Neuronal stem cell (in vitro differentiated cells): ENCODE data around the gene OMA1.

Source experiments
- DNase-seq: peaks from one replicate; pipeline ENCODE4 v3.0.0-alpha.2; 2013; ENCODE audit warnings: low spot score
- H2AFZ ChIP-seq: one replicate; pipeline ENCODE4 v1.6.1; 2013; ENCODE audit warnings: mild to moderate bottlenecking, low read length, inconsistent platforms
- H2AK5ac ChIP-seq: 2 replicates; pipeline ENCODE4 v1.6.1; 2013; ENCODE audit warnings: low read depth, mild to moderate bottlenecking, inconsistent platforms, low read length, moderate library complexity, mixed read lengths
- H2BK120ac ChIP-seq: 2 replicates; pipeline ENCODE4 v1.6.1; 2013; ENCODE audit warnings: low read depth, mild to moderate bottlenecking, inconsistent platforms, low read length, moderate library complexity, mixed read lengths
- H2BK12ac ChIP-seq: one replicate; pipeline ENCODE4 v1.6.1; 2013; ENCODE audit warnings: low read length, inconsistent platforms
- H2BK15ac ChIP-seq: 2 replicates; pipeline ENCODE4 v1.6.1; 2013; ENCODE audit warnings: mild to moderate bottlenecking, low read length, inconsistent platforms, mixed read lengths
- H2BK5ac ChIP-seq: one replicate; pipeline ENCODE4 v1.6.1; 2013; ENCODE audit warnings: inconsistent platforms, mild to moderate bottlenecking, low read length, moderate library complexity
- H3K14ac ChIP-seq: one replicate; pipeline ENCODE4 v1.6.1; 2013; ENCODE audit warnings: low read length, inconsistent platforms
- H3K18ac ChIP-seq: 2 replicates; pipeline ENCODE4 v1.6.1; 2013; ENCODE audit warnings: low read length, inconsistent platforms
- H3K23ac ChIP-seq: 2 replicates; pipeline ENCODE4 v1.6.1; 2013; ENCODE audit warnings: low read depth, mild to moderate bottlenecking, mixed read lengths, low read length, inconsistent platforms; ENCODE audit not compliant: poor library complexity
- H3K27ac ChIP-seq: replicated peaks from 3 replicates; pipeline ENCODE4 v1.5.1; 2013; ENCODE audit warnings: low read length, inconsistent platforms
- H3K27me3 ChIP-seq, 3 experiments: 2 replicates each; pipeline ENCODE4 v1.6.1; 2013; ENCODE audit warnings: low read length in 3 of 3, mild to moderate bottlenecking in 2 of 3, inconsistent platforms in 1 of 3, low read depth in 1 of 3, mixed read lengths in 1 of 3, moderate library complexity in 1 of 3; ENCODE audit not compliant: control insufficient read depth in 3 of 3, insufficient read depth in 3 of 3
- H3K36me3 ChIP-seq, 2 donors: replicated peaks in 1 of 2; 2 replicates each; pipeline ENCODE4 v1.6.1; 2013; ENCODE audit warnings: low read length in 2 of 2; ENCODE audit not compliant: control insufficient read depth in 2 of 2, insufficient read depth in 2 of 2
- H3K4ac ChIP-seq: 2 replicates; pipeline ENCODE4 v1.6.1; 2013; ENCODE audit warnings: inconsistent platforms, mild to moderate bottlenecking, low read length, moderate library complexity
- H3K4me1 ChIP-seq, 2 donors: 1 replicate in 1 of 2; 2 replicates in 1 of 2; pipeline ENCODE4 v1.6.1; 2013; ENCODE audit warnings: low read length in 2 of 2, low read depth in 1 of 2; ENCODE audit not compliant: control insufficient read depth in 2 of 2, insufficient read depth in 1 of 2
- H3K4me2 ChIP-seq: one replicate; pipeline ENCODE4 v1.6.1; 2013; ENCODE audit warnings: mild to moderate bottlenecking, low read length, inconsistent platforms; ENCODE audit not compliant: insufficient read depth, poor library complexity, severe bottlenecking
- H3K4me3 ChIP-seq, 2 donors: 2 replicates each; pipeline ENCODE4 v1.5.1; 2013; ENCODE audit warnings: low read length in 2 of 2, mild to moderate bottlenecking in 2 of 2, inconsistent platforms in 1 of 2, moderate library complexity in 1 of 2
- H3K79me1 ChIP-seq: one replicate; pipeline ENCODE4 v1.6.1; 2013; ENCODE audit warnings: low read depth, mild to moderate bottlenecking, inconsistent platforms, low read length, moderate library complexity
- H3K9ac ChIP-seq: one replicate; pipeline ENCODE4 v1.6.1; 2013; ENCODE audit warnings: mild to moderate bottlenecking, low read depth, low read length, inconsistent platforms; ENCODE audit not compliant: poor library complexity
- H3K9me3 ChIP-seq, 2 donors: replicated peaks in 1 of 2; 2 replicates each; pipeline versions ENCODE3 to v1.6.1; 2013; ENCODE audit warnings: low read length in 2 of 2, mild to moderate bottlenecking in 2 of 2, inconsistent platforms in 1 of 2, low read depth in 1 of 2, mixed read lengths in 1 of 2, moderate library complexity in 1 of 2; ENCODE audit not compliant: control insufficient read depth in 2 of 2, insufficient read depth in 1 of 2
- H4K8ac ChIP-seq: one replicate; pipeline ENCODE4 v1.6.1; 2013; ENCODE audit warnings: low read depth, mild to moderate bottlenecking, inconsistent platforms, low read length, moderate library complexity
- H4K91ac ChIP-seq: one replicate; pipeline ENCODE4 v1.6.1; 2013; ENCODE audit warnings: low read length, low read depth, mild to moderate bottlenecking, inconsistent platforms; ENCODE audit not compliant: poor library complexity
- WGBS, 2 donors: extraction: QIAGEN DNeasy Blood & Tissue Kit; methylation state at CpG; one replicate each; pipeline ENCODE4 v1.1.7; 2013; ENCODE audit warnings: missing lambda C conversion rate in 2 of 2, mixed read lengths in 1 of 2; ENCODE audit not compliant: insufficient read length in 2 of 2, insufficient replicate concordance in 1 of 2; ENCODE audit errors: extremely low coverage in 2 of 2; 5-methylcytosine and 5-hydroxymethylcytosine counted together

Gene OMA1

GRCh38 chr1:58460469-58460868 is 86.1 kb downstream of the OMA1 start:
- no peak overlapping the region for H2BK5ac ChIP-seq

DNA sequence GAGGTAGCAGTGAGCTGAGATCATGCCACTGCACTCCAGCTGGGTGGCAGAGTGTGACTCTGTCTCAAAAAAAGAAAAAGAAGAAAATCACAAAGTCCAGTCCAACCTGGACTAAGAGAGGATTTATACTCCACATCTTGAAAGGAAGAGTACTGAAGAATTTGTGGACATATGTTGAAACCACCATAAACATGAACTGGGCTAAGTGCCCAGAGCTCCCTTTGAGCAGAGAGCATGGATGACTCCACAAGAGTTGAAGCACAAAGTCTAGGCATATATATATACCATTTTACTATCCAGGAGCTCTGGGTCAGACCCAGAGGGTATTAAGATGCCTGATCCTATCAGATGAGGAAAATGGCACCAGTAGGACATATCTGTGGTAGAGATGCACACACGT is 86.6 kb downstream of the OMA1 start:
- Histone ChIP-seq H4K8ac (no peak overlapping the region), H3K27ac (no peak overlapping the region), H2BK12ac (no peak overlapping the region), H3K27me3 (peaks cover 0 to 7% (median 0%) of the 10 kb centered on the region in 3 experiments), H3K79me1 (no peaks in the 10 kb centered on the region), H3K14ac (no peak overlapping the region), H3K4me3 (no peak overlapping the region), H3K9ac (no peak overlapping the region), H2BK15ac (no peak overlapping the region), H3K18ac (no peak overlapping the region), H3K23ac (no peak overlapping the region), H3K4ac (no peak overlapping the region), H3K36me3 (no peaks in the 10 kb centered on the region), H2BK120ac (no peak overlapping the region), H3K4me1 (peaks cover 0 to 3% of the 10 kb centered on the region in 2 donors), H2BK5ac (no peak overlapping the region), H3K4me2 (no peak overlapping the region), H4K91ac (no peak overlapping the region), H2AFZ (no peak overlapping the region), H2AK5ac (no peak overlapping the region), H3K9me3 (no peaks in the 10 kb centered on the region)
- no CpG with 5 or more reads among the region's 1 CpG for WGBS, 2 donors
- no peak for DNase-seq

More at GRCh38 chr1:58460469-58460868, 86.1 kb downstream of the OMA1 start:
- WGBS, 2 donors = no CpG with 5 or more reads among the region's 2 CpGs
- no peaks in the 10 kb centered on the region for H3K79me1 ChIP-seq
- no peak overlapping the region for H2BK12ac ChIP-seq
- no peak overlapping the region for H3K4ac ChIP-seq
- no peak overlapping the region for H3K18ac ChIP-seq
- H3K4me3 ChIP-seq = no peak overlapping the region
- H3K4me1 ChIP-seq = peaks cover 0 to 3% of the 10 kb centered on the region in 2 donors
- no peak overlapping the region for H2BK15ac ChIP-seq
- DNase-seq = peak; percentile 29
- no peak overlapping the region for H4K8ac ChIP-seq
- H3K27me3 ChIP-seq = peaks cover 0 to 4% (median 0%) of the 10 kb centered on the region in 3 experiments
- H3K9me3 ChIP-seq = no peaks in the 10 kb centered on the region
- no peak overlapping the region for H2AK5ac ChIP-seq
- H2AFZ ChIP-seq = no peak overlapping the region
- H3K36me3 ChIP-seq = no peaks in the 10 kb centered on the region
- H3K4me2 ChIP-seq = no peak overlapping the region
- no peak overlapping the region for H3K14ac ChIP-seq
- H3K9ac ChIP-seq = no peak overlapping the region
- H3K23ac ChIP-seq = no peak overlapping the region
- H4K91ac ChIP-seq = no peak overlapping the region
- H3K27ac ChIP-seq = no peak overlapping the region
- H2BK120ac ChIP-seq = no peak overlapping the region

GRCh38 chr1:58457023-58457635 is 89.4 kb downstream of the OMA1 start:
- no CpG with 5 or more reads among the region's 11 CpGs for WGBS, 2 donors
- no peak overlapping the region for H3K23ac ChIP-seq
- H2BK12ac ChIP-seq = no peak overlapping the region
- H3K36me3 ChIP-seq = no peaks in the 10 kb centered on the region
- no peak overlapping the region for H2BK120ac ChIP-seq
- H3K4me3 ChIP-seq = no peak overlapping the region
- H3K27ac ChIP-seq = no peak overlapping the region
- no peak overlapping the region for H3K18ac ChIP-seq
- DNase-seq = no peak
- H4K91ac ChIP-seq = no peak overlapping the region
- no peak overlapping the region for H4K8ac ChIP-seq
- no peak overlapping the region for H2BK15ac ChIP-seq
- no peak overlapping the region for H3K4me2 ChIP-seq
- H2AK5ac ChIP-seq = no peak overlapping the region
- peaks cover 4 to 14% of the 10 kb centered on the region in 2 donors for H3K4me1 ChIP-seq
- H2BK5ac ChIP-seq = no peak overlapping the region
- peaks cover 0 to 11% (median 0%) of the 10 kb centered on the region in 3 experiments for H3K27me3 ChIP-seq
- no peak overlapping the region for H2AFZ ChIP-seq
- H3K9ac ChIP-seq = no peak overlapping the region
- H3K79me1 ChIP-seq = no peaks in the 10 kb centered on the region
- H3K4ac ChIP-seq = no peak overlapping the region
- H3K9me3 ChIP-seq = no peaks in the 10 kb centered on the region
- no peak overlapping the region for H3K14ac ChIP-seq

- Histone ChIP-seq H2BK15ac (no peak overlapping the region), H3K14ac (no peak overlapping the region), H2BK5ac (no peak overlapping the region), H3K27ac (no peak overlapping the region), H3K9ac (no peak overlapping the region), H3K27me3 (peaks cover 0 to 11% (median 0%) of the 10 kb centered on the region in 3 experiments), H3K9me3 (no peaks in the 10 kb centered on the region), H3K4me2 (no peak overlapping the region), H2BK12ac (no peak overlapping the region), H3K36me3 (no peaks in the 10 kb centered on the region), H3K18ac (no peak overlapping the region), H3K79me1 (no peaks in the 10 kb centered on the region), H2AK5ac (no peak overlapping the region), H4K8ac (no peak overlapping the region), H3K4me3 (no peak overlapping the region), H3K4ac (no peak overlapping the region), H3K4me1 (peaks cover 4 to 14% of the 10 kb centered on the region in 2 donors), H4K91ac (no peak overlapping the region), H2AFZ (no peak overlapping the region), H2BK120ac (no peak overlapping the region), H3K23ac (no peak overlapping the region)
- no peak for DNase-seq
- no CpG with 5 or more reads among the region's 3 CpGs for WGBS, 2 donors
These were observed 90.1 kb downstream of the OMA1 start for GRCh38 chr1:58456470-58456869.
